H1 (cell line): ENCODE results near the gene CCL25. TPM values are rescaled to one million over a fixed set of nuclear protein-coding genes. Genes with fewer than 3 reads are reported as not detected.

Source experiments
- CTCF ChIA-PET: fragments of 300-600 bp; sonication (Branson Sonifier 250); formaldehyde crosslinking; loops from one replicate; lab custom pipeline; 2021; ENCODE audit not compliant: partially characterized antibody; lab: Charles Lee
- POLR2A ChIA-PET: fragments of 300-600 bp; sonication (Branson Sonifier 250); formaldehyde crosslinking; loops from one replicate; lab custom pipeline; 2021; ENCODE audit warnings: inconsistent platforms; ENCODE audit not compliant: partially characterized antibody; lab: Charles Lee
- DNase-seq, 2 experiments: peaks; one replicate each; pipeline versions ENCODE4 v3.0.0 to v3.0.0-alpha.2; 2010 to 2022; ENCODE audit warnings: low spot score in 2 of 2, low read depth in 1 of 2, mixed read lengths in 1 of 2
- FAIRE-seq: peaks from 2 replicates; lab custom pipeline; 2011; peaks lifted over from hg19 to GRCh38; lab: Jason Lieb, UNC
- H2AFZ ChIP-seq: 2 replicates; pipeline ENCODE4 v1.8.1; 2012; ENCODE audit warnings: low read length, inconsistent platforms
- H2AK5ac ChIP-seq: 2 replicates; pipeline ENCODE4 v1.6.1; 2013; ENCODE audit warnings: low read depth, low read length
- H2BK120ac ChIP-seq: replicated peaks from 2 replicates; pipeline ENCODE3; 2013; ENCODE audit warnings: low read depth, low read length, inconsistent platforms
- H2BK12ac ChIP-seq: 2 replicates; pipeline ENCODE4 v1.6.1; 2013; ENCODE audit warnings: low read depth, low read length
- H2BK15ac ChIP-seq: 2 replicates; pipeline ENCODE4 v1.6.1; 2013; ENCODE audit warnings: low read length
- H2BK20ac ChIP-seq: 2 replicates; pipeline ENCODE4 v1.6.1; 2013; ENCODE audit warnings: low read length
- H2BK5ac ChIP-seq: 2 replicates; pipeline ENCODE4 v1.6.1; 2013; ENCODE audit warnings: low read depth, low read length
- H3K14ac ChIP-seq: 2 replicates; pipeline ENCODE4 v1.6.1; 2013; ENCODE audit warnings: inconsistent platforms; ENCODE audit not compliant: insufficient read length
- H3K18ac ChIP-seq: 2 replicates; pipeline ENCODE4 v1.6.1; 2013; ENCODE audit warnings: low read length; ENCODE audit errors: extremely low read depth
- H3K23ac ChIP-seq: 2 replicates; pipeline ENCODE4 v1.6.1; 2013; ENCODE audit warnings: inconsistent platforms; ENCODE audit not compliant: insufficient read length
- H3K23me2 ChIP-seq: 2 replicates; pipeline ENCODE4 v1.6.1; 2013; ENCODE audit warnings: low read depth, low read length
- H3K27ac ChIP-seq: 2 replicates; pipeline ENCODE4 v1.6.1; 2011; ENCODE audit warnings: low read depth, low read length, inconsistent platforms
- H3K27me3 ChIP-seq, 4 experiments: replicated peaks in 1 of 4; 1 replicate in 1 of 4; 2 replicates in 3 of 4; pipeline versions ENCODE4 v1.6.1 to v1.8.1; 2011 to 2013; ENCODE audit warnings: low read length in 3 of 4, mild to moderate bottlenecking in 3 of 4, inconsistent platforms in 2 of 4, mixed read lengths in 2 of 4, moderate library complexity in 1 of 4; ENCODE audit not compliant: control insufficient read depth in 3 of 4, insufficient read depth in 3 of 4; ENCODE audit errors: extremely low read depth in 1 of 4
- H3K36me3 ChIP-seq, 4 experiments: 2 replicates each; pipeline versions ENCODE4 v1.6.1 to v1.8.1; 2011 to 2013; ENCODE audit warnings: mild to moderate bottlenecking in 4 of 4, low read length in 3 of 4, moderate library complexity in 2 of 4, control low read depth in 1 of 4, inconsistent platforms in 1 of 4; ENCODE audit not compliant: insufficient read depth in 4 of 4, control insufficient read depth in 2 of 4
- H3K4ac ChIP-seq: replicated peaks from 2 replicates; pipeline ENCODE3; 2013; ENCODE audit warnings: low read length, low read depth, mixed read lengths, inconsistent platforms; ENCODE audit not compliant: insufficient read length
- H3K4me1 ChIP-seq, 4 experiments: replicated peaks in 1 of 4; 1 replicate in 1 of 4; 2 replicates in 3 of 4; pipeline versions ENCODE4 v1.6.1 to v1.8.1; 2011 to 2013; ENCODE audit warnings: low read length in 3 of 4, inconsistent platforms in 2 of 4, mixed read lengths in 1 of 4; ENCODE audit not compliant: insufficient read depth in 4 of 4, control insufficient read depth in 3 of 4
- H3K4me2 ChIP-seq, 2 experiments: 2 replicates each; pipeline versions ENCODE4 v1.6.1 to v1.8.1; 2011 to 2013; ENCODE audit warnings: low read depth in 2 of 2, low read length in 2 of 2, control low read depth in 1 of 2, inconsistent platforms in 1 of 2, mild to moderate bottlenecking in 1 of 2; ENCODE audit not compliant: insufficient read depth in 1 of 2
- H3K4me3 ChIP-seq, 4 experiments: fragments of 200-600, 300-600 bp in 1 of 4; sonication (generic), shearing (Covaris generic), sonication (Bioruptor Twin) in 1 of 4; 2 replicates each; pipeline versions ENCODE4 v1.5.1 to v1.8.1; 2011 to 2016; ENCODE audit warnings: low read length in 4 of 4, low read depth in 3 of 4, control low read depth in 2 of 4, inconsistent platforms in 2 of 4, mild to moderate bottlenecking in 2 of 4, mixed read lengths in 1 of 4, moderate library complexity in 1 of 4; ENCODE audit not compliant: insufficient read depth in 2 of 4; ENCODE audit errors: extremely low read depth in 1 of 4
- H3K56ac ChIP-seq: replicated peaks from 2 replicates; pipeline ENCODE3; 2013; ENCODE audit warnings: low read depth, mild to moderate bottlenecking, mixed read lengths, low read length, inconsistent platforms; ENCODE audit not compliant: insufficient read length
- H3K79me1 ChIP-seq: 2 replicates; pipeline ENCODE4 v1.6.1; 2013; ENCODE audit warnings: low read depth, low read length, control low read depth
- H3K79me2 ChIP-seq, 2 experiments: 2 replicates each; pipeline versions ENCODE4 v1.6.1 to v1.8.1; 2012 to 2013; ENCODE audit warnings: low read length in 2 of 2, mild to moderate bottlenecking in 2 of 2, inconsistent platforms in 1 of 2; ENCODE audit not compliant: insufficient read depth in 2 of 2, control insufficient read depth in 1 of 2
- H3K9ac ChIP-seq, 4 experiments: replicated peaks in 1 of 4; 1 replicate in 1 of 4; 2 replicates in 3 of 4; pipeline versions ENCODE4 v1.6.1 to v1.8.1; 2011 to 2013; ENCODE audit warnings: low read depth in 3 of 4, low read length in 3 of 4, control low read depth in 2 of 4, mild to moderate bottlenecking in 2 of 4, moderate library complexity in 2 of 4, inconsistent platforms in 1 of 4; ENCODE audit errors: extremely low read depth in 1 of 4
- H3K9me3 ChIP-seq, 2 experiments: 2 replicates each; pipeline versions ENCODE4 v1.6.1 to v1.8.1; 2012 to 2013; ENCODE audit warnings: mild to moderate bottlenecking in 2 of 2, moderate library complexity in 2 of 2, control low read depth in 1 of 2, inconsistent platforms in 1 of 2, low read depth in 1 of 2, low read length in 1 of 2, mixed read lengths in 1 of 2; ENCODE audit not compliant: insufficient read depth in 2 of 2
- H4K20me1 ChIP-seq, 2 experiments: replicated peaks in 1 of 2; 2 replicates each; pipeline versions ENCODE3 to v1.8.1; 2011 to 2013; ENCODE audit warnings: inconsistent platforms in 2 of 2, low read length in 2 of 2, mild to moderate bottlenecking in 1 of 2; ENCODE audit not compliant: insufficient read depth in 2 of 2, control insufficient read depth in 1 of 2
- H4K5ac ChIP-seq: 2 replicates; pipeline ENCODE4 v1.6.1; 2013; ENCODE audit warnings: low read length, low read depth, mixed read lengths, inconsistent platforms; ENCODE audit not compliant: insufficient read length
- H4K8ac ChIP-seq: 2 replicates; pipeline ENCODE4 v1.8.0; 2013; ENCODE audit warnings: mild to moderate bottlenecking, moderate library complexity, low read length, inconsistent platforms; ENCODE audit not compliant: insufficient read depth; ENCODE audit errors: extremely low read depth
- H4K91ac ChIP-seq: replicated peaks from 2 replicates; pipeline ENCODE3; 2013; ENCODE audit warnings: low read length, mixed read lengths, inconsistent platforms; ENCODE audit not compliant: insufficient read length
- PHF8 ChIP-seq: fragments of 200-600 bp; sonication (generic); conservative IDR thresholded peaks from 2 replicates; pipeline ENCODE4 v1.7.1; 2012; ENCODE audit warnings: low read depth, mild to moderate bottlenecking, inconsistent platforms, low read length, moderate library complexity
- WGBS, 2 experiments: shearing (Covaris generic) in 1 of 2; methylation state at CpG; one replicate each; pipeline versions ENCODE4 v1.1.6 to v1.1.7; 2013 to 2015; ENCODE audit warnings: low lambda C conversion rate in 2 of 2, mixed read lengths in 2 of 2, inconsistent platforms in 1 of 2, low coverage in 1 of 2, missing lambda C conversion rate in 1 of 2; ENCODE audit not compliant: insufficient replicate concordance in 2 of 2, insufficient coverage in 1 of 2, insufficient read length in 1 of 2; ENCODE audit errors: extremely low coverage in 1 of 2, missing lambda C conversion rate in 1 of 2; 5-methylcytosine and 5-hydroxymethylcytosine counted together
- polyA plus RNA-seq, 7 experiments: library from polyadenylated mRNA; depleted of rRNA in 3 of 7; stranded (reverse) in 5 of 7; unstranded in 2 of 7; fragments of >200 nt in 5 of 7; fragments of 200-250 nt in 2 of 7; gene quantifications; 1 replicate in 5 of 7; 2 replicates in 1 of 7; 4 replicates in 1 of 7; pipeline versions ENCODE4 v1.2.1 to v1.2.3, GENCODE V29; 2011 to 2013; ENCODE audit warnings: missing spikeins in 2 of 7, mixed read lengths in 2 of 7
- total RNA-seq: library from RNA; stranded (reverse); fragmentation: NEBNext Ultra II Directional; extraction: Animal tissue kit (Norgen Biotek cat#: 25700); gene quantifications from 2 replicates; pipeline ENCODE4 v1.2.1, GENCODE V29; 2021

CCL25 gene
- total and polyA plus RNA-seq, 2 of the 8 experiments (the other 6 are each of a cell fraction or from before 2014, with no cell fraction given): 0.59 TPM; not detected in 1

GRCh38 chr19:8097198-8097597, 44.6 kb downstream of the CCL25 start:
- H3K27ac ChIP-seq: no peak overlapping the region
- H3K23me2 ChIP-seq: no peaks in the 10 kb centered on the region
- POLR2A ChIA-PET: interaction anchor here (1.0 to 1.3 kb wide), 3 partner anchors 13 to 91 kb away, joined by 3 to 4 read pairs (median 3); partner anchors contain the start of gene ELAVL1
- no peak overlapping the region for H2BK12ac ChIP-seq
- H3K4me3 ChIP-seq: no peak overlapping the region
- H4K20me1 ChIP-seq: no peaks in the 10 kb centered on the region
- H2BK120ac ChIP-seq: no peak overlapping the region
- no peak for TF ChIP-seq PHF8
- no peak for FAIRE-seq
- no peak overlapping the region for H4K5ac ChIP-seq
- no peak overlapping the region for H3K56ac ChIP-seq
- no peak overlapping the region for H2BK15ac ChIP-seq
- no peak overlapping the region for H2BK5ac ChIP-seq
- 80% methylated on average over 10 of the region's 10 CpGs; no CpG with 5 or more reads in 1 of the 2 experiments for WGBS, 2 experiments
- no peak overlapping the region for H3K4me2 ChIP-seq
- H3K9ac ChIP-seq: no peak overlapping the region; a peak in 1 of 7 replicates
- no peak for DNase-seq
- H3K36me3 ChIP-seq: peaks cover 25 to 53% (median 37%) of the 10 kb centered on the region in 4 experiments; a peak in 7 of 8 replicates
- CTCF ChIA-PET: interaction anchor here (1.1 kb wide), 1 partner anchor 164 kb away, joined by 5 read pairs; no protein-coding TSS in a partner anchor
- H3K79me1 ChIP-seq: no peaks in the 10 kb centered on the region; the same call in 1 of the 2 replicates
- H4K91ac ChIP-seq: no peak overlapping the region
- H3K18ac ChIP-seq: no peak overlapping the region
- no peak overlapping the region for H3K23ac ChIP-seq
- H2AK5ac ChIP-seq: no peak overlapping the region
- no peak overlapping the region for H2AFZ ChIP-seq
- H3K4ac ChIP-seq: no peak overlapping the region
- H3K9me3 ChIP-seq: peaks cover 18% of the 10 kb centered on the region in 2 experiments
- no peak overlapping the region for H2BK20ac ChIP-seq
- no peaks in the 10 kb centered on the region for H3K4me1 ChIP-seq
- H3K14ac ChIP-seq: no peak overlapping the region
- no peaks in the 10 kb centered on the region for H3K27me3 ChIP-seq
- H4K8ac ChIP-seq: no peak overlapping the region
- H3K79me2 ChIP-seq: no peaks in the 10 kb centered on the region
